ENCODE data around the gene ECHS1.
"Not testable (repeated sequence)": the region's sequence is repeated elsewhere in the genome, so short reads cannot be mapped to it uniquely, and the experiment has no call there.

ECHS1 gene

GRCh38 chr10:133397938-133398337 lies 24.8 kb upstream of the ECHS1 start:
- no peak for DNase-seq

- no peak for DNase-seq
These were observed 23.0 kb upstream of the ECHS1 start for GRCh38 chr10:133396035-133396624.

- no peak for DNase-seq
These were observed 21.7 kb upstream of the ECHS1 start for GRCh38 chr10:133394801-133395221.

- peak; percentile 62 for DNase-seq
These were observed 21.0 kb upstream of the ECHS1 start, which contains the start of gene MTG1 for GRCh38 chr10:133394064-133394663. Gene MTG1, plus strand, starts transcription at chr10:133394157. Its CDS starts 64 bp downstream, at chr10:133394221.

GRCh38 chr10:133393401-133394063 lies 20.4 kb upstream of the ECHS1 start:
- DNase-seq: no peak

GRCh38 chr10:133391761-133392518 lies 18.8 kb upstream of the ECHS1 start:
- DNase-seq: no peak

GRCh38 chr10:133391249-133391635 lies 18.1 kb upstream of the ECHS1 start:
- DNase-seq: no peak

GRCh38 chr10:133390597-133391248 lies 17.6 kb upstream of the ECHS1 start:
- no peak for DNase-seq

GRCh38 chr10:133388973-133389818 lies 16.0 kb upstream of the ECHS1 start:
- DNase-seq: no peak

- DNase-seq: no peak
These were observed 15.2 kb upstream of the ECHS1 start for GRCh38 chr10:133388236-133388972.

- not testable (repeated sequence) for DNase-seq
These were observed 13.8 kb upstream of the ECHS1 start for GRCh38 chr10:133386951-133387350.

- no peak for DNase-seq
These were observed 12.1 kb upstream of the ECHS1 start for GRCh38 chr10:133385214-133385613.

GRCh38 chr10:133384071-133384470 lies 10.9 kb upstream of the ECHS1 start:
- DNase-seq: no peak

- no peak for DNase-seq
These were observed 10.4 kb upstream of the ECHS1 start for GRCh38 chr10:133383551-133383950.

GRCh38 chr10:133381036-133381435 lies 7.9 kb upstream of the ECHS1 start:
- DNase-seq: no peak

- no peak for DNase-seq
These were observed 6.9 kb upstream of the ECHS1 start for GRCh38 chr10:133379801-133380666.

GRCh38 chr10:133379152-133379800 lies 6.1 kb upstream of the ECHS1 start, which contains the start of gene PAOX:
Gene PAOX, plus strand, starts transcription at chr10:133379262. Its CDS starts 55 bp downstream, at chr10:133379317.
- DNase-seq: no peak

GRCh38 chr10:133378251-133379096 lies 5.3 kb upstream of the ECHS1 start:
- DNase-seq: no peak

GRCh38 chr10:133377818-133378250 lies 4.7 kb upstream of the ECHS1 start:
- no peak for DNase-seq
